OCI-M1 (cell line): ENCODE measurements around the gene NOS1AP.
A peak's percentile ranks its signal among the peaks of the same experiment; 100 is the strongest.

ENCODE experiments used
- DNase-seq: peaks from one replicate; lab custom pipeline; 2025; lab: John Stamatoyannopoulos, UW

NOS1AP gene

GRCh38 chr1:162256287-162256686 lies 186.8 kb downstream of the NOS1AP start:
- no peak for DNase-seq

- DNase-seq = no peak
Measured at GRCh38 chr1:162258394-162258793, 188.9 kb downstream of the NOS1AP start.

- DNase-seq = no peak
Measured at GRCh38 chr1:162259894-162260455, 190.5 kb downstream of the NOS1AP start.

- no peak for DNase-seq
Measured at GRCh38 chr1:162264108-162264507, 194.6 kb downstream of the NOS1AP start.

- DNase-seq = no peak
Measured at GRCh38 chr1:162265983-162266382, 196.5 kb downstream of the NOS1AP start.

- no peak for DNase-seq
Measured at GRCh38 chr1:162270016-162270770, 200.7 kb downstream of the NOS1AP start.

GRCh38 chr1:162271972-162272371 lies 202.5 kb downstream of the NOS1AP start:
- no peak for DNase-seq

GRCh38 chr1:162272419-162272818 lies 202.9 kb downstream of the NOS1AP start:
- DNase-seq = peak; percentile 23

- no peak for DNase-seq
Measured at GRCh38 chr1:162275622-162276175, 206.2 kb downstream of the NOS1AP start.

GRCh38 chr1:162276493-162276892 lies 207.0 kb downstream of the NOS1AP start:
- DNase-seq = peak; percentile 80

- DNase-seq = no peak
Measured at GRCh38 chr1:162279136-162279498, 209.6 kb downstream of the NOS1AP start.

GRCh38 chr1:162281426-162281825 lies 211.9 kb downstream of the NOS1AP start:
- DNase-seq = no peak

GRCh38 chr1:162283657-162284056 lies 214.2 kb downstream of the NOS1AP start:
- DNase-seq = no peak

GRCh38 chr1:162284206-162284955 lies 214.9 kb downstream of the NOS1AP start:
- peak; percentile 65 for DNase-seq

- no peak for DNase-seq
Measured at GRCh38 chr1:162285149-162285561, 215.7 kb downstream of the NOS1AP start.

- DNase-seq = no peak
Measured at GRCh38 chr1:162291000-162291399, 221.5 kb downstream of the NOS1AP start.

GRCh38 chr1:162292422-162292849 lies 222.9 kb downstream of the NOS1AP start:
- DNase-seq = no peak

- no peak for DNase-seq
Measured at GRCh38 chr1:162293073-162293692, 223.7 kb downstream of the NOS1AP start.

GRCh38 chr1:162294015-162294414 lies 224.5 kb downstream of the NOS1AP start:
- DNase-seq = no peak

- no peak for DNase-seq
Measured at GRCh38 chr1:162297208-162297607, 227.7 kb downstream of the NOS1AP start.

GRCh38 chr1:162298266-162298665 lies 228.8 kb downstream of the NOS1AP start:
- no peak for DNase-seq

GRCh38 chr1:162299018-162299417 lies 229.5 kb downstream of the NOS1AP start:
- no peak for DNase-seq
